GM18505 (cell line): ENCODE data around the gene CD2.

Source experiments
- ATAC-seq: cut with Tn5 transposase; IDR thresholded peaks from one replicate; pipeline ENCODE4 v1.9.1; 2021; ENCODE audit not compliant: unreplicated experiment
- POLR2A ChIP-seq: IDR thresholded peaks from 4 replicates; pipeline ENCODE4 v1.6.1; 2011; ENCODE audit warnings: borderline replicate concordance; ENCODE audit not compliant: insufficient read depth, insufficient read length; ENCODE audit errors: extremely low read depth

The CD2 gene

GRCh38 chr1:116721039-116721405 lies 33.2 kb upstream of the CD2 start:
- TF ChIP-seq POLR2A, result no peak
- ATAC-seq, result no peak

- TF ChIP-seq POLR2A, result no peak
- no peak for ATAC-seq
Observed at GRCh38 chr1:116721451-116722007, 32.7 kb upstream of the CD2 start.

GRCh38 chr1:116722016-116722838 lies 32.0 kb upstream of the CD2 start:
- no peak for ATAC-seq
- no peak for TF ChIP-seq POLR2A

- TF ChIP-seq POLR2A, result no peak
- no peak for ATAC-seq
Observed at GRCh38 chr1:116724765-116725375, 29.4 kb upstream of the CD2 start.

DNA sequence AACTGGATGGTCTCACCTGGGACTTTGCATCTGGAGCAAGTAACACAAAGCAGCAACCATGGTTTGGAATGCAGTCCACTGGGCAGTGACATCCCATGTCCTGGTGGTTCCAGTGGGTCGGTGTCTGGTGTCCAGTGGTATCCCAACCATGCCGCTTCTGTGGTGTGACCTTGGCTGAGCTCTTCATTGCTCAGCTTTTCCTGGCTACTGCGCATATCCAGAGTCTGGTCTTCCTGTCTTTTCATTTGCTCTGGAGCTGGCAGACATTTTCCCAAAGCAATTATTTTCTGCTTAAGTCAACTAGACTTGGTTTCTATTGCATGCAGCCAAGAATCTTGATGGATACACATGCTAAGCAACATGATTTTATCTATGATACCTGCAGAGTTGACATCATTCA lies 28.4 kb upstream of the CD2 start:
- ATAC-seq, result no peak
- no peak for TF ChIP-seq POLR2A

DNA sequence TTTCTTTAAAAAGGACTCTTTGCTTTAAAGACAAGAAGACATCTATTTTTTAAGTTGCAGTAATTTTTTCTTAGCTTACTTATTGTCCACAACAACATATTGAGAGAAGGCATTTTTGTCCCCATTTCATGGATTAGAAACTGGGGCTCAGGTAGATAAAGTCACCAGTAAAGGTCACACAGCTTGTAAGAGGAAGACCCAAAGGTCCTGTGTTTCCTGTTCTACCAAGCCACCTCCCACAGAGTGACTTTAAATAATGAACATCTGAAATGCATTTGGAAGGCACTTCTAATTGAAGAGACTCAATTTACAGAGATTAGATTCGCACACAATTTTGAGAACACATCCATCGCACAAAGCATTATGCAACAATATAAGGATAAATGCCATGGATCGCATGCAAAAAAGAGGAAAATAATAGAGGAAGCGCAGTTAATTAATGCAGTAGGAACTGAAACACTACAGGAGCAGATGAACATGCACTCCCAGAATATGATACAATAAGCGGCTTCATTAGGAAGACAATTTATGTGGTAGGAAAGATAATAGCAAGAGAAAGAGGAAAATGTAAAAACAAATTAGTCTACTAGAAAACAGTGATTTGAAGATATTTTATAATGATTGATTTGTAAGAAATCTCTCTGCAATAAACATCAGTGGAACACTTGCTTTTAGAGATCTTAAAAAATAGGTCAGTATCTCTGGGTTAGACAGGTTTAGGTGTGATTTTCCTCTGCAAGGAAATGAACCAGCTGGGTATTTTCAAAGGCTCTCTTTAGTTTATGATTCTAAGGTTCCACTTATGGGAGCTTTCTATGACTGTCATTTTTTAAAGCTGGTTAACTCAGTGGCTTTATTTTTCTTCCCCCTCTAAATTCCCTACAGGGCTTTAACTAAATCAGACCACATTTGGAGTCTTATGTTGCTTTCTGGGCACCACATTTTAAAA lies 27.1 kb upstream of the CD2 start:
- no peak for ATAC-seq

GRCh38 chr1:116731439-116731838 lies 22.8 kb upstream of the CD2 start:
- TF ChIP-seq POLR2A, result no peak

More for the DNA sequence above, 27.1 kb upstream of the CD2 start:
- no peak for TF ChIP-seq POLR2A

GRCh38 chr1:116732726-116733125 lies 21.5 kb upstream of the CD2 start:
- no peak for ATAC-seq
- no peak for TF ChIP-seq POLR2A

More at GRCh38 chr1:116731439-116731838, 22.8 kb upstream of the CD2 start:
- no peak for ATAC-seq

DNA sequence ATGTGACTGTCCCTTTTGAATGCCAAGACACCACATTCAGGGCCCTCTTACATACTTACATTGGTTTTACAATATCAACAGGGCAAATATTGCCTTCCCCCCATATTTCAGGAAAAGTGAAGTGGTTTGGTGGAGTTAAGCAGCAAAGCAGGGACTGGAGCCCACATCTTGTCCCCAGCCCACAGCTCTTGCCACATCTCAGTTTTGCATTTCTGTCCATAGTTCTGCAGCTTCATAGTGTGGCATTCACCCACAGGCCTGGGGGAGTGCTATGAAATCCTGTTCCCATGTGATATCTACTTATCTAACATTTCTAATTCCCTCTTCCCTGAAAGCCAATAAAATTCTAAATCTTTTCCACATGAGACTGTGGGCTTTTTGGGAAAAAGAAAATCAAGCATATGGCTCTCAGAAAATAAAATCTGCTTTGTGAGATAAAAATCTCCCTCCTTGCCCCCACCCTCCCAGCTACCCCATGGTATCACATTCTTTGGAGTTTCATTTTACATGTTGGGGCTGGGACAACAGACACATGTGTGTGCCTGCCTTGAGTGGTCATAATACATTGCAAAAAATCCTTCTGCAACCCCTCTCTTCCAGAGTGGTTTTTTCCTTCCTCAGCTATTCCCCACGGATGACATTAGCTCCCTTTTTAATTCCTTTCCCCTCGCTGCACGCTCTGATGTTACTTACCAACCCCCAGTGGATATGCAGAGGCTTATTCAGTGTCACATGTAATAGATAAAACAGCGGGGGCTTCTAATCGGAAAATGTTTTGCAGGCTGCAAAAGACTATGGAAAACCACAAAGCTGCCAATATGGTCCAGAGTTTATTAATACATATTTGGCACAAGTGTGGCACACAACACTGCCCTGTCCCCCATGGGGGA lies 20.5 kb upstream of the CD2 start:
- TF ChIP-seq POLR2A, result no peak
- ATAC-seq, result no peak

DNA sequence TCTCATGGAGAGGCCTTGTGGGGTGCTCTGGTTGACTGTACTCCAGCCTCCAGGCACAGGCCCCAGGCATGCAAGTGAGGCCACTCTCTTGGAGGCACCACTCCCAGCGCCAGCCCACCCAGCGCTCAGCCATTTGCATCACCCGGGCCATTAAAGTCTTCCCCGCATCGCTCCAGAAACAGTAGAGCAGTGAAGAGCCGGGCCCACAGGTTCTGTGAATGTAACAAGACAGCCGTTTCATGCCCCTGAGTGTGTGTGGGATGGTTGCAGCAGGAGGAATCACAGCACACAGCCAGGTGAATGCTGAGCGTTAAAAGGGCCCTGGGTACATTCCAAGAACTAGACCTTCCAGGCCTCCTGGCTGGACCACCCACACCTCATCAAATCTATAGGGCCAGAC lies 19.0 kb upstream of the CD2 start:
- no peak for TF ChIP-seq POLR2A
- ATAC-seq, result no peak

DNA sequence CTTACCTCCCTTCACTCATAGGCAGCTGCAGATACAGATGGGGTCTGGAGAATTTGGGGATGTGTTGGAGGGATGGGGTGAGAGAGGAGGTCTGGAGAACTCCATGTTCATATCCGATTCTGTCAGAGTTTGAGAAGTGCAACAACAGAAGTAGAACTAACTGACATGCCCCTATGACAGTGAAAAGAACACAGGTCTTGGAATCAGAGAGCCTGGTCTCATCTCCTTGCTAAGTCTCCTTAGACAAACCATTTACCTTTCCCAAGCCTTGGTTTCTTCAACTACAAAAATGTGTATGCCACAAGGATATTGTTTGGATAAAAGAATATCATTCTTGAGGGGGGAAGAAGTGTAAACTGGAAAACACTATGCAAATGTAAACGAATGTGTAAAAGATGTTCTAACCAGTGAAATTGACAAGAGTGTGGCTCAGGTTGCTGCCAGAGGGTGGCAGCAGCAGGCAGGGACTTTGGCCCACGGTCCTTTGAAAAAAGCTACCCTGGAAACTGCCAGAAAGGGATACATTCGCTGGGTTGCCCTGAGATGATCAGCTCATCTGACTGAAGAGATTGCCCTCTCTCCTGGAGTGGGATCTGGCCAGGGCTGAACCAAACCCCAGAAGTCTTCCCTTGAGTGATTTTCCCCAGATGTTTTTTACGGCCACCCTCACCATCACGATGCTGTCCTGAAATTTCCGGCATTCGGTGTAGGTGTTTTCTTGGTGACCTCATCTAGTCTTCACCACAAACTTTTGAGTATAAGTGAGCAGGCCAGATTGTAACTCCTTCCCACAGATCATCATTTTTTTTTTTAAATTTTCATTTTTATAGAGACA lies 17.0 kb upstream of the CD2 start:
- TF ChIP-seq POLR2A, result peak; percentile 34
- peak; percentile 41 for ATAC-seq
